HEK293 (cell line): ENCODE results near the gene CCSER2.

Experiments used
- CTCF ChIA-PET: fragments of 350-600 bp; formaldehyde crosslinking; extraction: SDS; loops from one replicate; lab custom pipeline; 2021; ENCODE audit warnings: antibody characterized with exemption; lab: Yijun Ruan, JAX
- POLR2A ChIA-PET: fragments of 300-600 bp; formaldehyde crosslinking; extraction: SDS; loops from one replicate; lab custom pipeline; 2020; ENCODE audit warnings: antibody characterized with exemption, inconsistent platforms; lab: Yijun Ruan, JAX
- H3K27ac ChIP-seq: fragments of 200-500 bp; sonication (Bioruptor generic); 2 replicates; pipeline ENCODE4 v1.5.1; 2014; ENCODE audit warnings: low read depth, low read length, control low read depth, inconsistent platforms; ENCODE audit errors: extremely low read depth
- H3K36me3 ChIP-seq, 2 experiments: fragments of 200-500 bp in 1 of 2; sonication (Bioruptor generic) in 1 of 2; 1 replicate in 1 of 2; 2 replicates in 1 of 2; pipeline ENCODE4 v1.5.1; 2014 to 2017; ENCODE audit warnings: inconsistent platforms in 2 of 2, low read length in 2 of 2; ENCODE audit not compliant: control insufficient read depth in 2 of 2, insufficient read depth in 1 of 2
- H3K4me1 ChIP-seq: fragments of 200-500 bp; sonication (Bioruptor generic); 2 replicates; pipeline ENCODE4 v1.5.1; 2014; ENCODE audit warnings: mild to moderate bottlenecking, low read length, inconsistent platforms; ENCODE audit not compliant: control insufficient read depth, insufficient read depth
- H3K4me3 ChIP-seq: 2 replicates; pipeline ENCODE4 v1.5.1; 2011; ENCODE audit warnings: low read depth, mild to moderate bottlenecking, control low read depth, low read length, moderate library complexity
- H3K9me3 ChIP-seq: fragments of 200-500 bp; sonication (Bioruptor generic); 2 replicates; pipeline ENCODE4 v1.5.1; 2014; ENCODE audit warnings: low read depth, low read length, inconsistent platforms; ENCODE audit not compliant: control insufficient read depth, insufficient read depth
- FEZF1 ChIP-seq: fragments of 450-650 bp; formaldehyde crosslinking; IDR thresholded peaks from 2 replicates; pipeline ENCODE4 v1.5.1; 2016; ENCODE audit warnings: missing biosample characterization, missing genetic modification characterization
- REPIN1 ChIP-seq: fragments of 450-650 bp; formaldehyde crosslinking; IDR thresholded peaks from 2 replicates; pipeline ENCODE4 v1.5.1; 2017; ENCODE audit warnings: missing biosample characterization, missing genetic modification characterization, low read depth
- SCRT1 ChIP-seq: fragments of 450-650 bp; formaldehyde crosslinking; IDR thresholded peaks from 2 replicates; pipeline ENCODE4 v1.5.1; 2016; ENCODE audit warnings: missing biosample characterization, missing genetic modification characterization, borderline replicate concordance
- SP2 ChIP-seq: fragments of 450-650 bp; formaldehyde crosslinking; IDR thresholded peaks from 2 replicates; pipeline ENCODE4 v1.5.1; 2016; ENCODE audit warnings: missing biosample characterization, missing genetic modification characterization
- ZNF112 ChIP-seq: fragments of 450-650 bp; formaldehyde crosslinking; IDR thresholded peaks from 2 replicates; pipeline ENCODE4 v1.5.0; 2017; ENCODE audit warnings: missing biosample characterization, missing genetic modification characterization
- ZNF175 ChIP-seq: fragments of 450-650 bp; formaldehyde crosslinking; IDR thresholded peaks from 2 replicates; pipeline ENCODE4 v1.5.1; 2016; ENCODE audit warnings: missing biosample characterization, missing genetic modification characterization
- ZNF24 ChIP-seq: fragments of 450-650 bp; formaldehyde crosslinking; IDR thresholded peaks from 2 replicates; pipeline ENCODE4 v1.5.1; 2016; ENCODE audit warnings: missing biosample characterization, missing genetic modification characterization
- ZNF280C ChIP-seq: fragments of 450-650 bp; formaldehyde crosslinking; IDR thresholded peaks from 2 replicates; pipeline ENCODE4 v1.5.1; 2016; ENCODE audit warnings: missing biosample characterization, missing genetic modification characterization
- ZNF311 ChIP-seq: fragments of 450-650 bp; formaldehyde crosslinking; IDR thresholded peaks from 2 replicates; pipeline ENCODE4 v1.5.1; 2017; ENCODE audit warnings: missing biosample characterization, missing genetic modification characterization, borderline replicate concordance
- ZNF404 ChIP-seq: fragments of 450-650 bp; formaldehyde crosslinking; IDR thresholded peaks from 2 replicates; pipeline ENCODE4 v1.5.1; 2017; ENCODE audit warnings: missing biosample characterization, missing genetic modification characterization
- ZNF549 ChIP-seq: fragments of 450-650 bp; IDR thresholded peaks from 2 replicates; pipeline ENCODE4 v1.5.1; 2018; ENCODE audit warnings: missing biosample characterization, missing genetic modification characterization, mild to moderate bottlenecking, inconsistent platforms, moderate library complexity
- ZNF658 ChIP-seq: fragments of 450-650 bp; formaldehyde crosslinking; IDR thresholded peaks from 2 replicates; pipeline ENCODE4; 2016; ENCODE audit warnings: missing biosample characterization, missing genetic modification characterization
- ZNF830 ChIP-seq: fragments of 450-650 bp; IDR thresholded peaks from 2 replicates; pipeline ENCODE4 v1.5.0; 2018; ENCODE audit warnings: missing biosample characterization, missing genetic modification characterization, low read depth, mild to moderate bottlenecking, moderate library complexity
- TF ChIP-seq, protein P1 (sequence below): fragments of 450-650 bp; formaldehyde crosslinking; IDR thresholded peaks from 2 replicates; pipeline ENCODE4 v1.5.1; 2016; ENCODE audit warnings: missing biosample characterization, missing genetic modification characterization
- TF ChIP-seq, protein P2 (sequence below): fragments of 450-650 bp; formaldehyde crosslinking; IDR thresholded peaks from 2 replicates; pipeline ENCODE4 v1.5.1; 2016; ENCODE audit warnings: missing biosample characterization, missing genetic modification characterization
- TF ChIP-seq, protein P3 (sequence below): fragments of 450-650 bp; formaldehyde crosslinking; IDR thresholded peaks from 2 replicates; pipeline ENCODE4 v1.5.1; 2017; ENCODE audit warnings: missing biosample characterization, missing genetic modification characterization

Gene CCSER2

GRCh38 chr10:84517554-84517953, 189.2 kb downstream of the CCSER2 start:
- TF ChIP-seq ZNF658 (tag by site-specific recombination) (no peak), ZNF175 (no peak), ZNF404 (tag by site-specific recombination) (no peak), ZNF549 (tag by site-specific recombination) (no peak), ZNF24 (tag by site-specific recombination) (no peak), SCRT1 (tag by site-specific recombination) (no peak), ZNF311 (tag by site-specific recombination) (no peak), REPIN1 (tag by site-specific recombination) (no peak), ZNF280C (tag by site-specific recombination) (no peak), FEZF1 (no peak)
- TF ChIP-seq, protein P1, sequence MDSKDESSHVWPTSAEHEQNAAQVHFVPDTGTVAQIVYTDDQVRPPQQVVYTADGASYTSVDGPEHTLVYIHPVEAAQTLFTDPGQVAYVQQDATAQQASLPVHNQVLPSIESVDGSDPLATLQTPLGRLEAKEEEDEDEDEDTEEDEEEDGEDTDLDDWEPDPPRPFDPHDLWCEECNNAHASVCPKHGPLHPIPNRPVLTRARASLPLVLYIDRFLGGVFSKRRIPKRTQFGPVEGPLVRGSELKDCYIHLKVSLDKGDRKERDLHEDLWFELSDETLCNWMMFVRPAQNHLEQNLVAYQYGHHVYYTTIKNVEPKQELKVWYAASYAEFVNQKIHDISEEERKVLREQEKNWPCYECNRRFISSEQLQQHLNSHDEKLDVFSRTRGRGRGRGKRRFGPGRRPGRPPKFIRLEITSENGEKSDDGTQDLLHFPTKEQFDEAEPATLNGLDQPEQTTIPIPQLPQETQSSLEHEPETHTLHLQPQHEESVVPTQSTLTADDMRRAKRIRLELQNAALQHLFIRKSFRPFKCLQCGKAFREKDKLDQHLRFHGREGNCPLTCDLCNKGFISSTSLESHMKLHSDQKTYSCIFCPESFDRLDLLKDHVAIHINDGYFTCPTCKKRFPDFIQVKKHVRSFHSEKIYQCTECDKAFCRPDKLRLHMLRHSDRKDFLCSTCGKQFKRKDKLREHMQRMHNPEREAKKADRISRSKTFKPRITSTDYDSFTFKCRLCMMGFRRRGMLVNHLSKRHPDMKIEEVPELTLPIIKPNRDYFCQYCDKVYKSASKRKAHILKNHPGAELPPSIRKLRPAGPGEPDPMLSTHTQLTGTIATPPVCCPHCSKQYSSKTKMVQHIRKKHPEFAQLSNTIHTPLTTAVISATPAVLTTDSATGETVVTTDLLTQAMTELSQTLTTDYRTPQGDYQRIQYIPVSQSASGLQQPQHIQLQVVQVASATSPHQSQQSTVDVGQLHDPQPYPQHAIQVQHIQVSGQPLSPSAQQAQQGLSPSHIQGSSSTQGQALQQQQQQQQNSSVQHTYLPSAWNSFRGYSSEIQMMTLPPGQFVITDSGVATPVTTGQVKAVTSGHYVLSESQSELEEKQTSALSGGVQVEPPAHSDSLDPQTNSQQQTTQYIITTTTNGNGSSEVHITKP (tag by site-specific recombination) = no peak
- TF ChIP-seq, protein P2, sequence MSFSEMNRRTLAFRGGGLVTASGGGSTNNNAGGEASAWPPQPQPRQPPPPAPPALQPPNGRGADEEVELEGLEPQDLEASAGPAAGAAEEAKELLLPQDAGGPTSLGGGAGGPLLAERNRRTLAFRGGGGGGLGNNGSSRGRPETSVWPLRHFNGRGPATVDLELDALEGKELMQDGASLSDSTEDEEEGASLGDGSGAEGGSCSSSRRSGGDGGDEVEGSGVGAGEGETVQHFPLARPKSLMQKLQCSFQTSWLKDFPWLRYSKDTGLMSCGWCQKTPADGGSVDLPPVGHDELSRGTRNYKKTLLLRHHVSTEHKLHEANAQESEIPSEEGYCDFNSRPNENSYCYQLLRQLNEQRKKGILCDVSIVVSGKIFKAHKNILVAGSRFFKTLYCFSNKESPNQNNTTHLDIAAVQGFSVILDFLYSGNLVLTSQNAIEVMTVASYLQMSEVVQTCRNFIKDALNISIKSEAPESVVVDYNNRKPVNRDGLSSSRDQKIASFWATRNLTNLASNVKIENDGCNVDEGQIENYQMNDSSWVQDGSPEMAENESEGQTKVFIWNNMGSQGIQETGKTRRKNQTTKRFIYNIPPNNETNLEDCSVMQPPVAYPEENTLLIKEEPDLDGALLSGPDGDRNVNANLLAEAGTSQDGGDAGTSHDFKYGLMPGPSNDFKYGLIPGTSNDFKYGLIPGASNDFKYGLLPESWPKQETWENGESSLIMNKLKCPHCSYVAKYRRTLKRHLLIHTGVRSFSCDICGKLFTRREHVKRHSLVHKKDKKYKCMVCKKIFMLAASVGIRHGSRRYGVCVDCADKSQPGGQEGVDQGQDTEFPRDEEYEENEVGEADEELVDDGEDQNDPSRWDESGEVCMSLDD (tag by site-specific recombination) = no peak
- TF ChIP-seq, all 188 proteins: peak for 0
- Histone ChIP-seq H3K36me3 (peaks cover 0 to 16% of the 10 kb centered on the region in 2 experiments; a peak in 1 of 3 replicates), H3K4me1 (no peaks in the 10 kb centered on the region), H3K27ac (no peak overlapping the region), H3K9me3 (no peaks in the 10 kb centered on the region), H3K4me3 (no peak overlapping the region)
- ChIA-PET POLR2A (no interaction called here), CTCF (interaction anchor here (0.6 to 0.7 kb wide), 3 partner anchors 20 to 251 kb away, joined by 3 read pairs; no protein-coding TSS in a partner anchor)

DNA sequence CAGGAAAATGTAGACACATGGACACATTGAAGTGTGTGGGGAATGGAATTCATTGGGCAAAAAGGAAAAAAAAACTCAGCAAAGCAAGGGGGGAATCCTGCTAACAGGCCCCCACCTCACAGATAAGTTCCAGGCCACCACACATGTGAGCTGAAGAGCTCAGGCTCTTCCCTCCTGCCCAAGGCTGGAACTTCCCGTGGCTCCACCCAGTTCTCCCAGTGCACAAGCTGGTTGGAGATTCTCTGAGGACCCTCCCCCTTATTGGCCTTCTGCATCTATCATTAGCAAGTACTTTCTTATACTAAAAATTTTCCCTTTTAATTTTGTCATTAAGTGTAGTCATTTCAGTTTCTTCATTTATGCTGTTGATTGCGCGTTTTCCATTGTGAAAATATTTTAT, 190.8 kb downstream of the CCSER2 start:
- CTCF ChIA-PET = no interaction called here
- TF ChIP-seq ZNF280C (tag by site-specific recombination) (no peak), ZNF830 (tag by site-specific recombination) (no peak), SP2 (tag by site-specific recombination) (no peak), ZNF112 (tag by site-specific recombination) (no peak)
- TF ChIP-seq, protein P3, sequence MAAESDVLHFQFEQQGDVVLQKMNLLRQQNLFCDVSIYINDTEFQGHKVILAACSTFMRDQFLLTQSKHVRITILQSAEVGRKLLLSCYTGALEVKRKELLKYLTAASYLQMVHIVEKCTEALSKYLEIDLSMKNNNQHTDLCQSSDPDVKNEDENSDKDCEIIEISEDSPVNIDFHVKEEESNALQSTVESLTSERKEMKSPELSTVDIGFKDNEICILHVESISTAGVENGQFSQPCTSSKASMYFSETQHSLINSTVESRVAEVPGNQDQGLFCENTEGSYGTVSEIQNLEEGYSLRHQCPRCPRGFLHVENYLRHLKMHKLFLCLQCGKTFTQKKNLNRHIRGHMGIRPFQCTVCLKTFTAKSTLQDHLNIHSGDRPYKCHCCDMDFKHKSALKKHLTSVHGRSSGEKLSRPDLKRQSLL = no peak
- TF ChIP-seq, all 188 proteins: peak for 0

More for the DNA sequence above, 190.8 kb downstream of the CCSER2 start:
- H3K4me1 ChIP-seq = peaks cover 3% of the 10 kb centered on the region
- H3K27ac ChIP-seq = no peak overlapping the region
- no peaks in the 10 kb centered on the region for H3K9me3 ChIP-seq
- peaks cover 0 to 5% of the 10 kb centered on the region in 2 experiments; a peak in 1 of 3 replicates for H3K36me3 ChIP-seq
- no peak overlapping the region for H3K4me3 ChIP-seq
- POLR2A ChIA-PET = interaction anchor here (1.1 kb wide), 1 partner anchor 52 kb away, joined by 4 read pairs; no protein-coding TSS in a partner anchor
